HEK293 (cell line): ENCODE measurements around the gene CCNI2.

Experiments
- CTCF ChIA-PET: fragments of 350-600 bp; formaldehyde crosslinking; extraction: SDS; loops from one replicate; lab custom pipeline; 2021; ENCODE audit warnings: antibody characterized with exemption; lab: Yijun Ruan, JAX
- POLR2A ChIA-PET: fragments of 300-600 bp; formaldehyde crosslinking; extraction: SDS; loops from one replicate; lab custom pipeline; 2020; ENCODE audit warnings: antibody characterized with exemption, inconsistent platforms; lab: Yijun Ruan, JAX
- H3K27ac ChIP-seq: fragments of 200-500 bp; sonication (Bioruptor generic); 2 replicates; pipeline ENCODE4 v1.5.1; 2014; ENCODE audit warnings: low read depth, low read length, control low read depth, inconsistent platforms; ENCODE audit errors: extremely low read depth
- H3K36me3 ChIP-seq, 2 experiments: fragments of 200-500 bp in 1 of 2; sonication (Bioruptor generic) in 1 of 2; 1 replicate in 1 of 2; 2 replicates in 1 of 2; pipeline ENCODE4 v1.5.1; 2014 to 2017; ENCODE audit warnings: inconsistent platforms in 2 of 2, low read length in 2 of 2; ENCODE audit not compliant: control insufficient read depth in 2 of 2, insufficient read depth in 1 of 2
- H3K4me1 ChIP-seq: fragments of 200-500 bp; sonication (Bioruptor generic); 2 replicates; pipeline ENCODE4 v1.5.1; 2014; ENCODE audit warnings: mild to moderate bottlenecking, low read length, inconsistent platforms; ENCODE audit not compliant: control insufficient read depth, insufficient read depth
- H3K4me3 ChIP-seq: 2 replicates; pipeline ENCODE4 v1.5.1; 2011; ENCODE audit warnings: low read depth, mild to moderate bottlenecking, control low read depth, low read length, moderate library complexity
- H3K9me3 ChIP-seq: fragments of 200-500 bp; sonication (Bioruptor generic); 2 replicates; pipeline ENCODE4 v1.5.1; 2014; ENCODE audit warnings: low read depth, low read length, inconsistent platforms; ENCODE audit not compliant: control insufficient read depth, insufficient read depth
- BCL11B ChIP-seq: fragments of 450-650 bp; formaldehyde crosslinking; IDR thresholded peaks from 2 replicates; pipeline ENCODE4 v1.5.1; 2016; ENCODE audit warnings: low read depth, missing biosample characterization, missing genetic modification characterization
- GFI1B ChIP-seq: fragments of 450-650 bp; formaldehyde crosslinking; IDR thresholded peaks from 2 replicates; pipeline ENCODE4 v1.5.1; 2016; ENCODE audit warnings: missing biosample characterization, missing genetic modification characterization
- GLI4 ChIP-seq: fragments of 450-650 bp; formaldehyde crosslinking; IDR thresholded peaks from 2 replicates; pipeline ENCODE4 v1.5.1; 2016; ENCODE audit warnings: missing biosample characterization, missing genetic modification characterization
- MYNN ChIP-seq: fragments of 450-650 bp; formaldehyde crosslinking; IDR thresholded peaks from 2 replicates; pipeline ENCODE4 v1.5.1; 2016; ENCODE audit warnings: missing biosample characterization, missing genetic modification characterization, borderline replicate concordance
- PBX3 ChIP-seq: sonication (generic); formaldehyde crosslinking; IDR thresholded peaks from 2 replicates; pipeline ENCODE4 v1.8.1; 2022; ENCODE audit warnings: mild to moderate bottlenecking, moderate library complexity, missing genetic modification reagents
- REPIN1 ChIP-seq: fragments of 450-650 bp; formaldehyde crosslinking; IDR thresholded peaks from 2 replicates; pipeline ENCODE4 v1.5.1; 2017; ENCODE audit warnings: missing biosample characterization, missing genetic modification characterization, low read depth
- SP7 ChIP-seq: fragments of 450-650 bp; formaldehyde crosslinking; IDR thresholded peaks from 2 replicates; pipeline ENCODE4 v1.5.1; 2016; ENCODE audit warnings: missing biosample characterization, missing genetic modification characterization
- ZBTB11 ChIP-seq: fragments of 450-650 bp; formaldehyde crosslinking; conservative IDR thresholded peaks from 2 replicates; pipeline ENCODE4 v1.5.1; 2016; ENCODE audit warnings: low read depth, missing biosample characterization, missing genetic modification characterization
- ZBTB26 ChIP-seq: fragments of 450-650 bp; formaldehyde crosslinking; optimal IDR thresholded peaks from 2 replicates; pipeline ENCODE3; 2016; ENCODE audit warnings: missing biosample characterization, mild to moderate bottlenecking, missing genetic modification characterization
- ZFP37 ChIP-seq: fragments of 450-650 bp; formaldehyde crosslinking; IDR thresholded peaks from 2 replicates; pipeline ENCODE4 v1.5.1; 2016; ENCODE audit warnings: missing biosample characterization, missing genetic modification characterization
- ZNF121 ChIP-seq: fragments of 450-650 bp; formaldehyde crosslinking; IDR thresholded peaks from 2 replicates; pipeline ENCODE4 v1.5.1; 2016; ENCODE audit warnings: missing biosample characterization, missing genetic modification characterization
- ZNF132 ChIP-seq: fragments of 450-650 bp; formaldehyde crosslinking; IDR thresholded peaks from 2 replicates; pipeline ENCODE4 v1.5.1; 2017; ENCODE audit warnings: missing biosample characterization, missing genetic modification characterization, borderline replicate concordance
- ZNF140 ChIP-seq: fragments of 450-650 bp; formaldehyde crosslinking; IDR thresholded peaks from 2 replicates; pipeline ENCODE4 v1.5.1; 2016; ENCODE audit warnings: missing biosample characterization, missing genetic modification characterization
- ZNF148 ChIP-seq: fragments of 450-650 bp; formaldehyde crosslinking; IDR thresholded peaks from 2 replicates; pipeline ENCODE4 v1.5.0; 2017; ENCODE audit warnings: missing biosample characterization, missing genetic modification characterization, borderline replicate concordance
- ZNF221 ChIP-seq: fragments of 450-650 bp; formaldehyde crosslinking; IDR thresholded peaks from 2 replicates; pipeline ENCODE4 v1.5.1; 2017; ENCODE audit warnings: missing biosample characterization, missing genetic modification characterization, borderline replicate concordance
- ZNF280D ChIP-seq: fragments of 450-650 bp; formaldehyde crosslinking; IDR thresholded peaks from 2 replicates; pipeline ENCODE4 v1.5.1; 2016; ENCODE audit warnings: missing biosample characterization, missing genetic modification characterization
- ZNF311 ChIP-seq: fragments of 450-650 bp; formaldehyde crosslinking; IDR thresholded peaks from 2 replicates; pipeline ENCODE4 v1.5.1; 2017; ENCODE audit warnings: missing biosample characterization, missing genetic modification characterization, borderline replicate concordance
- ZNF416 ChIP-seq: fragments of 450-650 bp; formaldehyde crosslinking; IDR thresholded peaks from 2 replicates; pipeline ENCODE4 v1.5.1; 2016; ENCODE audit warnings: missing biosample characterization, missing genetic modification characterization
- ZNF621 ChIP-seq: fragments of 450-650 bp; formaldehyde crosslinking; IDR thresholded peaks from 2 replicates; pipeline ENCODE4 v1.5.1; 2017; ENCODE audit warnings: missing biosample characterization, missing genetic modification characterization
- ZNF629 ChIP-seq: fragments of 450-650 bp; formaldehyde crosslinking; IDR thresholded peaks from 2 replicates; pipeline ENCODE4 v1.5.1; 2017; ENCODE audit warnings: missing biosample characterization, missing genetic modification characterization
- ZNF76 ChIP-seq: fragments of 450-650 bp; formaldehyde crosslinking; IDR thresholded peaks from 2 replicates; pipeline ENCODE4; 2016; ENCODE audit warnings: low read depth, missing biosample characterization, missing genetic modification characterization, borderline replicate concordance
- ZNF777 ChIP-seq: fragments of 450-650 bp; formaldehyde crosslinking; IDR thresholded peaks from 2 replicates; pipeline ENCODE4 v1.5.1; 2017; ENCODE audit warnings: missing biosample characterization, missing genetic modification characterization, borderline replicate concordance
- ZSCAN30 ChIP-seq: fragments of 450-650 bp; IDR thresholded peaks from 2 replicates; pipeline ENCODE4 v1.5.1; 2018; ENCODE audit warnings: missing biosample characterization, mild to moderate bottlenecking, missing genetic modification characterization, moderate library complexity

CCNI2 gene

GRCh38 chr5:132758451-132758850 lies 11.2 kb downstream of the CCNI2 start (continued):
- TF ChIP-seq ZNF221 (no peak), ZNF311 (tag by site-specific recombination) (no peak), GLI4 (tag by site-specific recombination) (no peak), ZBTB11 (no peak), ZNF621 (tag by site-specific recombination) (no peak), ZBTB26 (tag by site-specific recombination) (no peak), GFI1B (tag by site-specific recombination) (no peak), ZFP37 (tag by site-specific recombination) (no peak), ZNF777 (tag by site-specific recombination) (no peak), ZNF629 (no peak), ZSCAN30 (tag by site-specific recombination) (no peak)
- TF ChIP-seq, all 188 proteins: peak for 0

GRCh38 chr5:132759114-132760048 lies 12.2 kb downstream of the CCNI2 start:
- POLR2A ChIA-PET = interaction anchor here (0.6 to 1.1 kb wide), 2 partner anchors 16 to 417 kb away, joined by 3 read pairs; no protein-coding TSS in a partner anchor
- TF ChIP-seq ZNF416 = no peak
- no peak for TF ChIP-seq ZNF121 (tag by site-specific recombination)
- TF ChIP-seq PBX3 (CRISPR knock-in tag) = no peak
- TF ChIP-seq ZNF148 = no peak
- no peak for TF ChIP-seq SP7 (tag by site-specific recombination)
- TF ChIP-seq MYNN (tag by site-specific recombination) = no peak
- no peak for TF ChIP-seq ZNF280D (tag by site-specific recombination)
- TF ChIP-seq ZNF140 = no peak
- no peak for TF ChIP-seq ZNF76
- TF ChIP-seq BCL11B (tag by site-specific recombination) = no peak
- no peak for TF ChIP-seq ZNF132 (tag by site-specific recombination)
- TF ChIP-seq ZNF221 = no peak
- no peak for TF ChIP-seq REPIN1 (tag by site-specific recombination)

More at GRCh38 chr5:132759114-132760048, 12.2 kb downstream of the CCNI2 start:
- H3K27ac ChIP-seq = no peak overlapping the region
- CTCF ChIA-PET = no interaction called here
- no peaks in the 10 kb centered on the region for H3K4me1 ChIP-seq
- no peak overlapping the region for H3K4me3 ChIP-seq
- H3K9me3 ChIP-seq = no peaks in the 10 kb centered on the region
- peaks cover 4 to 80% of the 10 kb centered on the region in 2 experiments for H3K36me3 ChIP-seq
